Subcutaneous abdominal adipose tissue (tissue), 5 donors: ENCODE results near the gene CDCA5.

Experiments
- H3K27ac ChIP-seq: one replicate; pipeline ENCODE4 v1.7.0; 2013; ENCODE audit warnings: low read depth, mild to moderate bottlenecking, inconsistent platforms, low read length, moderate library complexity
- H3K27me3 ChIP-seq, 5 donors: one replicate each; pipeline ENCODE4 v1.7.0; 2013; ENCODE audit warnings: low read length in 5 of 5, inconsistent platforms in 1 of 5; ENCODE audit not compliant: control insufficient read depth in 5 of 5, insufficient read depth in 4 of 5
- H3K36me3 ChIP-seq, 5 donors: one replicate each; pipeline ENCODE4 v1.7.0; 2013; ENCODE audit warnings: low read length in 5 of 5; ENCODE audit not compliant: control insufficient read depth in 5 of 5, insufficient read depth in 5 of 5
- H3K4me1 ChIP-seq, 5 donors: one replicate each; pipeline ENCODE4 v1.7.0; 2013; ENCODE audit warnings: low read length in 5 of 5, mild to moderate bottlenecking in 3 of 5, moderate library complexity in 1 of 5; ENCODE audit not compliant: control insufficient read depth in 5 of 5, insufficient read depth in 5 of 5
- H3K4me3 ChIP-seq, 5 donors: one replicate each; pipeline ENCODE4 v1.7.0; 2013; ENCODE audit warnings: low read length in 5 of 5, low read depth in 1 of 5
- H3K9ac ChIP-seq, 5 donors: one replicate each; pipeline ENCODE4 v1.7.0; 2013; ENCODE audit warnings: low read length in 5 of 5, mild to moderate bottlenecking in 4 of 5, moderate library complexity in 3 of 5
- H3K9me3 ChIP-seq, 5 donors: one replicate each; pipeline ENCODE4 v1.7.0; 2013; ENCODE audit warnings: low read length in 5 of 5; ENCODE audit not compliant: control insufficient read depth in 5 of 5
- donor health status: healthy.
- donor health status: healthy.
- donor health status: healthy.
- donor health status: healthy.
- donor health status: healthy.

Gene CDCA5

DNA sequence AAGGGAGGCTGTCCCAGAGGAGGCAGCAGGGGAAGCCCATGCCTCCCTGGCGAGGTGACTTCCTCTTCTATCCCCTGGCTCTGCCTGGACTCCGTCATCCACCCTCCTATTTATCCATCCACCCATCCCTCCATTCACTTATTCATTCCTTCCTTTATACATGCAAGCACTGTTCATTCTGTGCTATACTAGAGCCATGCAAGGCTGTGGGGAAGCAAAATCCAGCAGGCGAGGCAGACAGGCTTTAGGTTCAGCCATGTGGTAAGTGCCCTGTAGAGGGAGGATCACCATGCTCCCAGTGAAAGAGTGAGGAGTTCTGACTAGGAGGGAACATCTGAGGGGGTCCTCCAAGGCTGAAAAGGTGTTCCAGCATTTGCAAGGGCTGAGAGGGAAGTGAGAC lies 24.3 kb downstream of the CDCA5 start:
- Histone ChIP-seq H3K27ac (no peak overlapping the region), H3K9me3 (no peaks in the 10 kb centered on the region), H3K4me1 (no peaks in the 10 kb centered on the region), H3K27me3 (peaks cover 0 to 11% (median 2%) of the 10 kb centered on the region in 5 donors), H3K9ac (no peak overlapping the region), H3K4me3 (no peak overlapping the region), H3K36me3 (no peaks in the 10 kb centered on the region)

- H3K4me1 ChIP-seq = no peaks in the 10 kb centered on the region
- peaks cover 0 to 10% (median 2%) of the 10 kb centered on the region in 5 donors for H3K27me3 ChIP-seq
- H3K9ac ChIP-seq = no peak within 1 kb of the TSS
- H3K9me3 ChIP-seq = no peaks in the 10 kb centered on the region
- H3K36me3 ChIP-seq = no peaks in the 10 kb centered on the region
- no peak within 1 kb of the TSS for H3K27ac ChIP-seq
- no peak within 1 kb of the TSS for H3K4me3 ChIP-seq
These were observed 25.3 kb downstream of the CDCA5 start, which contains the start of gene NAALADL1 for GRCh38 chr11:65058419-65059054. Gene NAALADL1, minus strand, starts transcription at chr11:65058553. Its CDS starts 32 bp downstream, at chr11:65058521.

GRCh38 chr11:65058012-65058411 lies 25.8 kb downstream of the CDCA5 start:
- Histone ChIP-seq H3K27me3 (peaks cover 0 to 11% (median 3%) of the 10 kb centered on the region in 5 donors), H3K9me3 (no peaks in the 10 kb centered on the region), H3K27ac (no peak overlapping the region), H3K36me3 (no peaks in the 10 kb centered on the region), H3K9ac (no peak overlapping the region), H3K4me1 (no peaks in the 10 kb centered on the region), H3K4me3 (no peak overlapping the region)

GRCh38 chr11:65057526-65057925 lies 26.3 kb downstream of the CDCA5 start:
- Histone ChIP-seq H3K9ac (no peak overlapping the region), H3K4me3 (no peak overlapping the region), H3K9me3 (no peaks in the 10 kb centered on the region)

GRCh38 chr11:65056999-65057398 lies 26.8 kb downstream of the CDCA5 start:
- Histone ChIP-seq H3K27ac (no peak overlapping the region), H3K9me3 (no peaks in the 10 kb centered on the region), H3K36me3 (no peaks in the 10 kb centered on the region), H3K9ac (no peak overlapping the region), H3K27me3 (peaks cover 0 to 17% (median 3%) of the 10 kb centered on the region in 5 donors), H3K4me1 (no peaks in the 10 kb centered on the region), H3K4me3 (no peak overlapping the region)

More at GRCh38 chr11:65057526-65057925, 26.3 kb downstream of the CDCA5 start:
- Histone ChIP-seq H3K27ac (no peak overlapping the region), H3K36me3 (no peaks in the 10 kb centered on the region), H3K27me3 (peaks cover 0 to 16% (median 3%) of the 10 kb centered on the region in 5 donors), H3K4me1 (no peaks in the 10 kb centered on the region)

GRCh38 chr11:65055538-65055937 lies 28.3 kb downstream of the CDCA5 start:
- Histone ChIP-seq H3K4me3 (no peak overlapping the region), H3K27ac (no peak overlapping the region), H3K9ac (no peak overlapping the region), H3K27me3 (peaks cover 0 to 17% (median 3%) of the 10 kb centered on the region in 5 donors), H3K4me1 (no peaks in the 10 kb centered on the region), H3K36me3 (no peaks in the 10 kb centered on the region), H3K9me3 (no peaks in the 10 kb centered on the region)

DNA sequence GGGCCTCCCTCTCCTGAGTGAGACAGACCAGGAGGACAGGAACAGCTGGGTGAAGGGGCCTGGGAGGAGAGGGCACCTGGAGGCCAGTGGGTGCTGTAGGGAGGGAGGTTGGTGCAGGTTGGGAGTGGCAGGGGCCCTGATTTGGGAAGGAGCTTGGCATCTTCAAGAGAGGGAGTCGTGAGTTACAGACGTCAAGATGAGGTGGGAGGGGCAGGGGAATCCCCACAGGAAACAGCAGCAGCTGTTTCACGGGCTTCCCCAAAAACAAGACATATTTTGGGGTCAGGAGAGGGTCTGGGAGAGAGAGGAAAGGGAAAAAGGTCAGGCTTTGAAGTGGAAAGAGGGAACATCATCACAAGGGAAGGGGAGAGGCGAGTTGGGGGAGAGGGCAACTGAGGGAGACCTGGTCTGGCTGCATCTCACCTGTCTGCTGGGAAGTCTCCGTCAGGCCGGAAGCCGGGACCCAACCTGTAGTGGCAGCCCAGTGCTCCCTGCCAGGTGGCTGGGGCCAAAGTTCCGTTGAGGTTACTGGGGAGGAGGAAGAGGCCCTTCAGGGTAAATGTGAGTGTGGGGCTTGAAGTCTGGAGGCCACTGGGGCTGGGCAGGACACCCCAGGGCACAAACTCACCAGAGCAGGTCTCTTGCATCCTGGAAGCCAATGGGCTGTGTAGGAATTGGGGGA lies 29.9 kb downstream of the CDCA5 start:
- Histone ChIP-seq H3K36me3 (no peaks in the 10 kb centered on the region), H3K27ac (no peak overlapping the region), H3K4me1 (no peaks in the 10 kb centered on the region), H3K27me3 (peaks cover 0 to 12% (median 3%) of the 10 kb centered on the region in 5 donors), H3K4me3 (no peak overlapping the region), H3K9me3 (no peaks in the 10 kb centered on the region), H3K9ac (no peak overlapping the region)

- no peak overlapping the region for H3K4me3 ChIP-seq
- no peaks in the 10 kb centered on the region for H3K36me3 ChIP-seq
- no peak overlapping the region for H3K27ac ChIP-seq
- no peak overlapping the region for H3K9ac ChIP-seq
- peaks cover 0 to 15% (median 15%) of the 10 kb centered on the region in 5 donors for H3K4me1 ChIP-seq
- H3K9me3 ChIP-seq = no peaks in the 10 kb centered on the region
- H3K27me3 ChIP-seq = peaks cover 0 to 9% (median 0%) of the 10 kb centered on the region in 5 donors
These were observed 32.4 kb downstream of the CDCA5 start for GRCh38 chr11:65051398-65051858.

DNA sequence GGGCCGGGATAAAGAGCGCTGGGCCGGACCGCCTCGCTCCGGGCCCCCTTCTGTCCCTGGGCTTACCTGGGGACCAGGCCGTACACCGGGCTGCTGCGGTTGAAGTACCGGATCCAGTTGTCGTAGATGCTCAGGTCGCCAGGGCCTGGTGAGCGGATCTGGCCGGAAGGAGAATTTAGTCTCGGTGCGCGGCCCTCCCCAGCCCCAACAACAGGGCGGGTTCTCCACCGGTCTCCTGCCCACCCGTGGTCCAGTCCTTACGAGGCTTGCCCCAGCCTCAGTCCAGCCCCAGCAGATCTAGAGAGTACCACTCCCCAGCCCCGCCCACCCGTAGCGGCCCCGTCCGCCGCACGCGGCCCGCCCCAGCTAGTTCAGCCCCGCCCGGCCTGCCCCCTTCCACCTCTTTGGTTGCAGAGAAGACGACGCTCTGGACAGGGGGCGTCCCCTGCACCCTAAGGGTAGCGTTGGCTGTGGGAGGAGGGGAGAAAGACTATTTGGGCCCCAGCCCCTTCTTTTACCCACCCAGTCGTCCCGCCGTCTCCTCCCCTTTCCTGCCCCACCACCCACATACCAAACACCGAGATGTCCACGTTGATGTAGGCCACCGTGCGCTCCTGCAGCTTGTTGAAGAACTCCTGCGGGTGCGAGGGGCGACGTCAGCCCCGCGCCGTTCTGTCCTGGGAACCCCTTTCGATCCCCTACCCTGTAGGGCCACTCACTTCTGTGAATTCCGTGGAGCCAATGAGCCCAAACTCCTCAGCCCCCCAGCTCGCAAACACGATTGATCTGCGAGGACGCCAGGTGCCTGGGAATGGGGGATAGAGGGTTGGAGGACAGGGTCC lies 36.0 kb downstream of the CDCA5 start:
- Histone ChIP-seq H3K4me1 (peaks cover 0 to 32% (median 31%) of the 10 kb centered on the region in 5 donors), H3K4me3 (peak overlapping the region; percentile 42 to 71 (median 66)), H3K27ac (no peak overlapping the region), H3K27me3 (peaks cover 0 to 4% (median 0%) of the 10 kb centered on the region in 5 donors), H3K9me3 (no peaks in the 10 kb centered on the region), H3K36me3 (peaks cover 0 to 22% (median 16%) of the 10 kb centered on the region in 5 donors), H3K9ac (peak overlapping the region in 4 of 5 donors; percentile 38 to 77 (median 56))
